CD14-positive monocyte (primary cell): Measurements from ENCODE around the gene SLC32A1. TPM values are rescaled to one million over a fixed set of nuclear protein-coding genes. Genes with fewer than 3 reads are reported as not detected.

Experiments
- DNase-seq, 3 donors: peaks; one replicate each; pipeline ENCODE4 v3.0.0-alpha.2; 2011 to 2022
- H2AFZ ChIP-seq: 2 replicates; pipeline ENCODE4 v1.6.0; 2012; ENCODE audit warnings: mild to moderate bottlenecking, low read depth, low read length, inconsistent platforms; ENCODE audit not compliant: insufficient read depth, poor library complexity, severe bottlenecking
- H3K27ac ChIP-seq, 2 donors: 1 replicate in 1 of 2; 2 replicates in 1 of 2; pipeline ENCODE4 v1.5.1; 2012 to 2013; ENCODE audit warnings: low read length in 2 of 2, control low read depth in 1 of 2, inconsistent platforms in 1 of 2, low read depth in 1 of 2, mild to moderate bottlenecking in 1 of 2
- H3K27me3 ChIP-seq, 2 donors: one replicate each; pipeline versions ENCODE4 v1.6.0 to v1.6.1; 2011 to 2013; ENCODE audit warnings: low read length in 2 of 2; ENCODE audit not compliant: control insufficient read depth in 2 of 2, insufficient read depth in 2 of 2
- H3K36me3 ChIP-seq, 2 donors: replicated peaks in 1 of 2; 1 replicate in 1 of 2; 2 replicates in 1 of 2; pipeline versions ENCODE4 v1.5.1 to v1.6.1; 2012 to 2013; ENCODE audit warnings: low read length in 2 of 2, control low read depth in 1 of 2, inconsistent platforms in 1 of 2, mild to moderate bottlenecking in 1 of 2; ENCODE audit not compliant: insufficient read depth in 2 of 2, control insufficient read depth in 1 of 2
- H3K4me1 ChIP-seq, 2 donors: 1 replicate in 1 of 2; 2 replicates in 1 of 2; pipeline versions ENCODE4 v1.5.1 to v1.6.1; 2012 to 2013; ENCODE audit warnings: low read length in 2 of 2, control low read depth in 1 of 2, inconsistent platforms in 1 of 2, mild to moderate bottlenecking in 1 of 2, moderate library complexity in 1 of 2; ENCODE audit not compliant: insufficient read depth in 2 of 2, control insufficient read depth in 1 of 2
- H3K4me2 ChIP-seq: replicated peaks from 2 replicates; pipeline ENCODE3; 2012; ENCODE audit warnings: low read length, moderate library complexity, mild to moderate bottlenecking; ENCODE audit not compliant: poor library complexity, severe bottlenecking; ENCODE audit errors: extremely low read depth
- H3K4me3 ChIP-seq, 3 experiments: fragments of 200-600 bp in 1 of 3; sonication (generic) in 1 of 3; replicated peaks in 1 of 3; 1 replicate in 2 of 3; 2 replicates in 1 of 3; pipeline ENCODE4 v1.5.1; 2011 to 2013; ENCODE audit warnings: low read length in 3 of 3, mild to moderate bottlenecking in 3 of 3, control low read depth in 2 of 3, low read depth in 2 of 3, inconsistent platforms in 1 of 3, moderate library complexity in 1 of 3
- H3K79me2 ChIP-seq: 2 replicates; pipeline ENCODE4 v1.6.0; 2012; ENCODE audit warnings: mild to moderate bottlenecking, control low read depth, inconsistent platforms, low read length, moderate library complexity; ENCODE audit not compliant: insufficient read depth
- H3K9ac ChIP-seq: 2 replicates; pipeline ENCODE4 v1.6.0; 2017; ENCODE audit warnings: low read length, mild to moderate bottlenecking; ENCODE audit not compliant: insufficient read depth, poor library complexity, severe bottlenecking
- H3K9me3 ChIP-seq, 2 donors: replicated peaks in 1 of 2; 1 replicate in 1 of 2; 2 replicates in 1 of 2; pipeline versions ENCODE4 v1.5.1 to v1.6.1; 2012 to 2013; ENCODE audit warnings: low read length in 2 of 2, control low read depth in 1 of 2; ENCODE audit not compliant: control insufficient read depth in 1 of 2, insufficient read depth in 1 of 2
- H4K20me1 ChIP-seq: 2 replicates; pipeline ENCODE4 v1.6.0; 2012; ENCODE audit warnings: mild to moderate bottlenecking, low read length, control low read depth, moderate library complexity; ENCODE audit not compliant: insufficient read depth
- H3K27ac Mint-ChIP-seq, 7 donors: one replicate each; pipeline ENCODE4 v1.8.0; 2020; ENCODE audit warnings: mild to moderate bottlenecking in 7 of 7, mixed read lengths in 7 of 7, moderate library complexity in 6 of 7, inconsistent platforms in 2 of 7
- H3K27me3 Mint-ChIP-seq, 3 donors: one replicate each; pipeline ENCODE4 v1.8.0; 2021 to 2022; ENCODE audit warnings: low read depth in 3 of 3, mild to moderate bottlenecking in 3 of 3, mixed read lengths in 3 of 3, moderate library complexity in 3 of 3, inconsistent platforms in 1 of 3
- H3K36me3 Mint-ChIP-seq, 2 donors: one replicate each; pipeline ENCODE4 v1.8.0; 2020; ENCODE audit warnings: mixed read lengths in 2 of 2, inconsistent platforms in 1 of 2, mild to moderate bottlenecking in 1 of 2
- H3K4me1 Mint-ChIP-seq: one replicate; pipeline ENCODE4 v1.8.0; 2020; ENCODE audit warnings: mild to moderate bottlenecking, mixed read lengths
- H3K4me3 Mint-ChIP-seq, 2 donors: one replicate each; pipeline ENCODE4 v1.8.0; 2020; ENCODE audit warnings: mild to moderate bottlenecking in 2 of 2, mixed read lengths in 2 of 2, moderate library complexity in 1 of 2
- H3K9me3 Mint-ChIP-seq, 7 donors: one replicate each; pipeline ENCODE4 v1.8.0; 2020 to 2022; ENCODE audit warnings: mixed read lengths in 7 of 7, mild to moderate bottlenecking in 6 of 7, moderate library complexity in 6 of 7, inconsistent platforms in 2 of 7
- CTCF ChIP-seq: fragments of 200-600 bp; IDR thresholded peaks from one replicate; pipeline ENCODE4 v1.8.0; 2022; ENCODE audit warnings: antibody characterized with exemption, mild to moderate bottlenecking
- WGBS: methylation state at CpG from one replicate; pipeline ENCODE4 v1.1.5; 2013; ENCODE audit warnings: missing lambda C conversion rate; ENCODE audit not compliant: insufficient coverage; 5-methylcytosine and 5-hydroxymethylcytosine counted together
- intact Hi-C, 2 donors: fragments of 100-400 bp; cut with micrococcal nuclease; formaldehyde crosslinking; loops; one replicate each; pipeline versions ENCODE4 v1.15.0 to v1.15.1; 2023
- polyA plus RNA-seq, 3 donors: library from polyadenylated mRNA; depleted of rRNA in 1 of 3; unstranded in 2 of 3; stranded (reverse) in 1 of 3; fragments of 300-500 nt in 2 of 3; fragments of >200 nt in 1 of 3; fragmentation: Illumina TruSeq in 2 of 3; gene quantifications; 1 replicate in 2 of 3; 2 replicates in 1 of 3; pipeline ENCODE4 v1.2.3, GENCODE V29; 2012 to 2021

The SLC32A1 gene
- polyA plus RNA-seq, 3 donors, result not detected

DNA sequence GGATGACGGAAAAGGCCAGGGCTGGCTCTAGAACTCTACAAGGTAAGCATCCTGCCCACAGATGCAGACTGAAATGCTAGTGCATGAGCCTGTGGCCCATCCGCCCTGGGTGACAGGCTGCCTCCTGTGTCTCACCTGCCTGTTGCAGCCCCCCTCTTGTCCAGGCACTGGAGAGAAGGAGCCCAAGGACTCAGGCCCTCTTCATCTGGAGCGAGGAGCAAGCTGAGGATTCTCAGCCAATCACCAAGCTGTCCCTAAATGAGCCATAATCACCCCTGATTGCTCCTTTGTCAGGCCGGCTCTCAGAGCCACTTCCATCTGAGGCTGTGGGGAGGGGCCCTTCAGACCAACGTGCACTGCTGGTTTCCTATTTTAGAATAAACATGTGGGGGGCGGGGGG is 10.0 kb upstream of the SLC32A1 start:
- DNase-seq, result no peak
- Mint-ChIP-seq H3K27me3 (peaks cover 29 to 49% (median 36%) of the 10 kb centered on the region in 3 donors), H3K27ac (no peak overlapping the region), H3K4me3 (peak overlapping the region in 1 of 2 donors; percentile 2), H3K4me1 (no peaks in the 10 kb centered on the region), H3K9me3 (peaks cover 0 to 4% (median 0%) of the 10 kb centered on the region in 7 donors), H3K36me3 (no peaks in the 10 kb centered on the region)
- no peaks in the 10 kb centered on the region for H3K9me3 ChIP-seq
- WGBS, result 64% methylated on average over 2 of the region's 6 CpGs
- no peaks in the 10 kb centered on the region for H3K36me3 ChIP-seq
- no peaks in the 10 kb centered on the region for H3K79me2 ChIP-seq
- no peak overlapping the region for H3K4me3 ChIP-seq
- H3K4me1 ChIP-seq, result no peaks in the 10 kb centered on the region
- no peak overlapping the region for H3K27ac ChIP-seq
- no peak overlapping the region for H2AFZ ChIP-seq
- H3K4me2 ChIP-seq, result no peak overlapping the region
- no peak overlapping the region for H3K9ac ChIP-seq
- intact Hi-C loops, result no loop called here
- H4K20me1 ChIP-seq, result no peaks in the 10 kb centered on the region
- TF ChIP-seq CTCF, result no peak
- H3K27me3 ChIP-seq, result peaks cover 4 to 16% of the 10 kb centered on the region in 2 donors

- no peaks in the 10 kb centered on the region for H3K36me3 ChIP-seq
- DNase-seq, result no peak
- peaks cover 35 to 61% (median 40%) of the 10 kb centered on the region in 3 donors for H3K27me3 Mint-ChIP-seq
- no peaks in the 10 kb centered on the region for H3K4me1 Mint-ChIP-seq
- no peaks in the 10 kb centered on the region for H3K36me3 Mint-ChIP-seq
- H3K4me2 ChIP-seq, result no peak overlapping the region
- H3K9ac ChIP-seq, result no peak overlapping the region
- no peak overlapping the region for H3K4me3 ChIP-seq
- peaks cover 12 to 30% of the 10 kb centered on the region in 2 donors for H3K27me3 ChIP-seq
- no peaks in the 10 kb centered on the region for H3K9me3 ChIP-seq
- intact Hi-C loops, result no loop called here
- H3K27ac Mint-ChIP-seq, result no peak overlapping the region
- H2AFZ ChIP-seq, result no peak overlapping the region
- no peak overlapping the region for H3K4me3 Mint-ChIP-seq
- no peaks in the 10 kb centered on the region for H4K20me1 ChIP-seq
- no peaks in the 10 kb centered on the region for H3K79me2 ChIP-seq
- H3K9me3 Mint-ChIP-seq, result peaks cover 0 to 4% (median 0%) of the 10 kb centered on the region in 7 donors
- WGBS, result 40% methylated on average over 4 of the region's 10 CpGs
- H3K4me1 ChIP-seq, result no peaks in the 10 kb centered on the region
- TF ChIP-seq CTCF, result no peak
- no peak overlapping the region for H3K27ac ChIP-seq
Measured at GRCh38 chr20:38715646-38716045, 8.6 kb upstream of the SLC32A1 start.
